Measurements from ENCODE around the gene SCYL1.

Gene SCYL1

GRCh38 chr11:65546217-65546958, 21.5 kb downstream of the SCYL1 start:
- TF ChIP-seq SIN3A (IDR thresholded peaks at IDR 0.05; ENCODE audit: borderline replicate concordance, insufficient read depth, low read length) (no peak), POLR2AphosphoS5 (IDR thresholded peaks at IDR 0.05; ENCODE audit: low read depth, low read length) (no peak), REST (IDR thresholded peaks at IDR 0.05; ENCODE audit: insufficient read depth in 1 of 2, low read depth in 2 of 2, low read length in 2 of 2) (no peak), FOXP2 (optimal IDR thresholded peaks at IDR 0.05; ENCODE audit: borderline replicate concordance, extremely low read depth, extremely low read length, insufficient read depth) (no peak), TAF1 (IDR thresholded peaks at IDR 0.05; ENCODE audit: borderline replicate concordance, insufficient read depth, low read length) (no peak)

- TF ChIP-seq POLR2AphosphoS5 (IDR thresholded peaks at IDR 0.05; ENCODE audit: low read depth, low read length) (no peak), FOXP2 (optimal IDR thresholded peaks at IDR 0.05; ENCODE audit: borderline replicate concordance, extremely low read depth, extremely low read length, insufficient read depth) (no peak), TAF1 (IDR thresholded peaks at IDR 0.05; ENCODE audit: borderline replicate concordance, insufficient read depth, low read length) (no peak), SIN3A (IDR thresholded peaks at IDR 0.05; ENCODE audit: borderline replicate concordance, insufficient read depth, low read length) (no peak)
Observed at GRCh38 chr11:65547446-65548125, 22.7 kb downstream of the SCYL1 start.

GRCh38 chr11:65548395-65548794, 23.5 kb downstream of the SCYL1 start:
- TF ChIP-seq POLR2AphosphoS5 (IDR thresholded peaks at IDR 0.05; ENCODE audit: low read depth, low read length) (no peak), TAF1 (IDR thresholded peaks at IDR 0.05; ENCODE audit: borderline replicate concordance, insufficient read depth, low read length) (no peak), REST (IDR thresholded peaks at IDR 0.05; ENCODE audit: insufficient read depth in 1 of 2, low read depth in 2 of 2, low read length in 2 of 2) (no peak), SIN3A (IDR thresholded peaks at IDR 0.05; ENCODE audit: borderline replicate concordance, insufficient read depth, low read length) (no peak), FOXP2 (optimal IDR thresholded peaks at IDR 0.05; ENCODE audit: borderline replicate concordance, extremely low read depth, extremely low read length, insufficient read depth) (no peak)

GRCh38 chr11:65549096-65549495, 24.2 kb downstream of the SCYL1 start:
- TF ChIP-seq REST (IDR thresholded peaks at IDR 0.05; ENCODE audit: insufficient read depth in 1 of 2, low read depth in 2 of 2, low read length in 2 of 2) (no peak), FOXP2 (optimal IDR thresholded peaks at IDR 0.05; ENCODE audit: borderline replicate concordance, extremely low read depth, extremely low read length, insufficient read depth) (no peak), POLR2AphosphoS5 (IDR thresholded peaks at IDR 0.05; ENCODE audit: low read depth, low read length) (no peak), SIN3A (IDR thresholded peaks at IDR 0.05; ENCODE audit: borderline replicate concordance, insufficient read depth, low read length) (no peak), TAF1 (IDR thresholded peaks at IDR 0.05; ENCODE audit: borderline replicate concordance, insufficient read depth, low read length) (no peak)

- TF ChIP-seq FOXP2 (optimal IDR thresholded peaks at IDR 0.05; ENCODE audit: borderline replicate concordance, extremely low read depth, extremely low read length, insufficient read depth) (peak; percentile 53), SIN3A (IDR thresholded peaks at IDR 0.05; ENCODE audit: borderline replicate concordance, insufficient read depth, low read length) (no peak)
Observed at GRCh38 chr11:65551572-65552387, 26.9 kb downstream of the SCYL1 start.

Data from PFSK-1 (cell line).